Measurements from ENCODE around the gene ADRA2B. TPM values are rescaled to one million over a fixed set of nuclear protein-coding genes. Genes with fewer than 3 reads are reported as not detected.

ADRA2B gene
- total RNA-seq, 4 donors from 2014 or later = 0.27 to 0.32 TPM; not detected in 2

GRCh38 chr2:96115631-96116423, 544 bp downstream of the ADRA2B start:
- TF ChIP-seq POLR2A (IDR thresholded peaks at IDR 0.05) = no peak
- TF ChIP-seq EP300 (IDR thresholded peaks at IDR 0.05; ENCODE audit: low read depth) = no peak
- no peak for TF ChIP-seq CTCF (IDR thresholded peaks at IDR 0.05)
- no peak for TF ChIP-seq POLR2AphosphoS5 (IDR thresholded peaks at IDR 0.05)
- WGBS, 2 donors (ENCODE audit: low coverage in 1 of 2) = 69 to 80% methylated on average over 4 to 72 of the region's 77 CpGs
- no peak for DNase-seq
- Histone ChIP-seq H3K9me3 (no peaks in the 10 kb centered on the region), H3K27me3 (peaks cover 41% of the 10 kb centered on the region), H3K4me3 (peak overlapping the region in 3 of 4 donors; percentile 56 to 67 (median 61)), H3K36me3 (no peaks in the 10 kb centered on the region), H3K27ac (peak overlapping the region in 1 of 4 donors; percentile 74), H3K4me1 (peaks cover 0 to 16% (median 12%) of the 10 kb centered on the region in 4 donors)
- intact Hi-C loops (cut with DNase I; ENCODE audit: low total_unique reads) (loop anchor here (2.0 kb wide), 1 partner anchor 123 kb away; no protein-coding TSS in a partner anchor), in situ Hi-C loops (cut with MboI; ENCODE audit: low pct_ligation_motif_present in 1 of 4, low pct_unique_long_range_greater_than_20kb in 1 of 4, low sequenced_read_pairs in 3 of 4) (loop anchor here in 3 of 4 donors (25.0 kb wide), 1 partner anchor 104 kb away; no protein-coding TSS in a partner anchor)

GRCh38 chr2:96114903-96115581, 1.3 kb downstream of the ADRA2B start:
- TF ChIP-seq POLR2AphosphoS5 (IDR thresholded peaks at IDR 0.05) (no peak), CTCF (IDR thresholded peaks at IDR 0.05) (no peak), POLR2A (IDR thresholded peaks at IDR 0.05) (no peak), EP300 (IDR thresholded peaks at IDR 0.05; ENCODE audit: low read depth) (no peak)
- H3K36me3 ChIP-seq = no peaks in the 10 kb centered on the region
- no peak overlapping the region for H3K27ac ChIP-seq
- intact Hi-C loops (cut with DNase I; ENCODE audit: low total_unique reads) = no loop called here
- 92 to 98% methylated on average over 9 to 22 of the region's 24 CpGs for WGBS, 2 donors (ENCODE audit: low coverage in 1 of 2)
- H3K4me3 ChIP-seq = no peak overlapping the region
- no peaks in the 10 kb centered on the region for H3K9me3 ChIP-seq
- no peak for DNase-seq
- in situ Hi-C loops (cut with MboI; ENCODE audit: low pct_ligation_motif_present in 1 of 4, low pct_unique_long_range_greater_than_20kb in 1 of 4, low sequenced_read_pairs in 3 of 4) = loop anchor here in 3 of 4 donors (25.0 kb wide), 1 partner anchor 103 kb away; no protein-coding TSS in a partner anchor
- peaks cover 0 to 16% (median 12%) of the 10 kb centered on the region in 4 donors for H3K4me1 ChIP-seq
- peaks cover 34% of the 10 kb centered on the region for H3K27me3 ChIP-seq

- Histone ChIP-seq H3K27me3 (peaks cover 31% of the 10 kb centered on the region), H3K4me1 (peaks cover 0 to 16% (median 12%) of the 10 kb centered on the region in 4 donors), H3K9me3 (no peaks in the 10 kb centered on the region), H3K27ac (no peak overlapping the region), H3K36me3 (no peaks in the 10 kb centered on the region), H3K4me3 (no peak overlapping the region)
- no peak for DNase-seq
- intact Hi-C loops (cut with DNase I; ENCODE audit: low total_unique reads) (no loop called here), in situ Hi-C loops (cut with MboI; ENCODE audit: low pct_ligation_motif_present in 1 of 4, low pct_unique_long_range_greater_than_20kb in 1 of 4, low sequenced_read_pairs in 3 of 4) (loop anchor here in 3 of 4 donors (25.0 kb wide), 1 partner anchor 102 kb away; no protein-coding TSS in a partner anchor)
- 92% methylated on average over 13 of the region's 13 CpGs; no CpG with 5 or more reads in 1 of the 2 donors for WGBS, 2 donors (ENCODE audit: low coverage in 1 of 2)
- no peak for TF ChIP-seq EP300 (IDR thresholded peaks at IDR 0.05; ENCODE audit: low read depth)
- TF ChIP-seq POLR2A (IDR thresholded peaks at IDR 0.05) = no peak
- TF ChIP-seq POLR2AphosphoS5 (IDR thresholded peaks at IDR 0.05) = no peak
- TF ChIP-seq CTCF (IDR thresholded peaks at IDR 0.05) = no peak
These were observed 1.8 kb downstream of the ADRA2B start for GRCh38 chr2:96114546-96114902.

GRCh38 chr2:96113951-96114350, 2.4 kb downstream of the ADRA2B start:
- Histone ChIP-seq H3K4me1 (peaks cover 0 to 16% (median 13%) of the 10 kb centered on the region in 4 donors), H3K27me3 (peaks cover 31% of the 10 kb centered on the region), H3K9me3 (no peaks in the 10 kb centered on the region), H3K36me3 (no peaks in the 10 kb centered on the region), H3K4me3 (no peak overlapping the region), H3K27ac (no peak overlapping the region)
- no peak for DNase-seq
- in situ Hi-C loops (cut with MboI; ENCODE audit: low pct_ligation_motif_present in 1 of 4, low pct_unique_long_range_greater_than_20kb in 1 of 4, low sequenced_read_pairs in 3 of 4) (loop anchor here in 3 of 4 donors (25.0 kb wide), 1 partner anchor 102 kb away; no protein-coding TSS in a partner anchor), intact Hi-C loops (cut with DNase I; ENCODE audit: low total_unique reads) (no loop called here)
- TF ChIP-seq POLR2A (IDR thresholded peaks at IDR 0.05) (no peak), POLR2AphosphoS5 (IDR thresholded peaks at IDR 0.05) (no peak), CTCF (IDR thresholded peaks at IDR 0.05) (no peak), EP300 (IDR thresholded peaks at IDR 0.05; ENCODE audit: low read depth) (no peak)
- WGBS, 2 donors (ENCODE audit: low coverage in 1 of 2) = 90 to 100% methylated on average over 1 to 17 of the region's 17 CpGs
